Posterior cingulate gyrus (tissue), 11 donors: ENCODE data around the gene LRP2.
A peak's percentile ranks its signal among the peaks of the same experiment; 100 is the strongest.
"Not testable (repeated sequence)": the region's sequence is repeated elsewhere in the genome, so short reads cannot be mapped to it uniquely, and the experiment has no call there.

Experiments used
- DNase-seq, 10 donors: peaks; one replicate each; pipeline versions ENCODE4 v3.0.0 to v3.0.0-alpha.2; 2020 to 2021; ENCODE audit warnings: mixed read lengths in 3 of 10
- intact Hi-C: fragments of 100-400 bp; cut with DNase I; formaldehyde crosslinking; loops from one replicate; pipeline ENCODE4 v1.15.1; 2023

LRP2 gene

GRCh38 chr2:169303579-169304305 lies 58.6 kb downstream of the LRP2 start:
- intact Hi-C loops, result no loop called here
- no peak for DNase-seq

GRCh38 chr2:169302364-169302763 lies 60.0 kb downstream of the LRP2 start:
- no peak for DNase-seq

GRCh38 chr2:169301596-169302335 lies 60.6 kb downstream of the LRP2 start:
- intact Hi-C loops, result no loop called here
- no peak for DNase-seq

More at GRCh38 chr2:169302364-169302763, 60.0 kb downstream of the LRP2 start:
- intact Hi-C loops, result no loop called here

- no peak for DNase-seq
- intact Hi-C loops, result no loop called here
These were observed 61.5 kb downstream of the LRP2 start for GRCh38 chr2:169300636-169301530.

- intact Hi-C loops, result no loop called here
- DNase-seq, result no peak
These were observed 64.3 kb downstream of the LRP2 start for GRCh38 chr2:169298007-169298406.

GRCh38 chr2:169294001-169294675 lies 68.2 kb downstream of the LRP2 start:
- intact Hi-C loops, result no loop called here
- no peak for DNase-seq

- DNase-seq, result no peak
- intact Hi-C loops, result no loop called here
These were observed 70.8 kb downstream of the LRP2 start for GRCh38 chr2:169291517-169291916.

GRCh38 chr2:169290433-169290832 lies 71.9 kb downstream of the LRP2 start:
- DNase-seq, result no peak
- intact Hi-C loops, result no loop called here

- intact Hi-C loops, result no loop called here
- DNase-seq, result no peak
These were observed 74.7 kb downstream of the LRP2 start for GRCh38 chr2:169287666-169288065.

GRCh38 chr2:169286624-169287231 lies 75.6 kb downstream of the LRP2 start:
- intact Hi-C loops, result no loop called here
- DNase-seq, result no peak

- no peak for DNase-seq
- intact Hi-C loops, result no loop called here
These were observed 76.7 kb downstream of the LRP2 start for GRCh38 chr2:169285531-169286235.

- DNase-seq, result no peak
- intact Hi-C loops, result no loop called here
These were observed 81.8 kb downstream of the LRP2 start for GRCh38 chr2:169280502-169280901.

GRCh38 chr2:169275696-169276444 lies 86.5 kb downstream of the LRP2 start:
- peak in 1 of 10 donors; percentile 16 for DNase-seq
- intact Hi-C loops, result no loop called here

GRCh38 chr2:169272010-169272409 lies 90.3 kb downstream of the LRP2 start:
- intact Hi-C loops, result no loop called here

GRCh38 chr2:169270574-169270973 lies 91.8 kb downstream of the LRP2 start:
- intact Hi-C loops, DNase-seq: not testable (repeated sequence)

More at GRCh38 chr2:169272010-169272409, 90.3 kb downstream of the LRP2 start:
- DNase-seq, result no peak

GRCh38 chr2:169265591-169265990 lies 96.7 kb downstream of the LRP2 start:
- DNase-seq, result no peak
- intact Hi-C loops, result no loop called here

GRCh38 chr2:169260846-169261642 lies 101.3 kb downstream of the LRP2 start:
- no peak for DNase-seq
- intact Hi-C loops, result no loop called here

GRCh38 chr2:169260246-169260645 lies 102.1 kb downstream of the LRP2 start:
- DNase-seq, result no peak
- intact Hi-C loops, result no loop called here
